DMS53 (cell line): ENCODE results near the gene ZNF267.
A peak's percentile ranks its signal among the peaks of the same experiment; 100 is the strongest.
"Not testable (repeated sequence)": the region's sequence is repeated elsewhere in the genome, so short reads cannot be mapped to it uniquely, and the experiment has no call there.

Source experiments
- DNase-seq: peaks from one replicate; lab custom pipeline; 2025; lab: John Stamatoyannopoulos, UW

ZNF267 gene

GRCh38 chr16:31879937-31880321 lies 6.3 kb downstream of the ZNF267 start:
- DNase-seq = no peak

DNA sequence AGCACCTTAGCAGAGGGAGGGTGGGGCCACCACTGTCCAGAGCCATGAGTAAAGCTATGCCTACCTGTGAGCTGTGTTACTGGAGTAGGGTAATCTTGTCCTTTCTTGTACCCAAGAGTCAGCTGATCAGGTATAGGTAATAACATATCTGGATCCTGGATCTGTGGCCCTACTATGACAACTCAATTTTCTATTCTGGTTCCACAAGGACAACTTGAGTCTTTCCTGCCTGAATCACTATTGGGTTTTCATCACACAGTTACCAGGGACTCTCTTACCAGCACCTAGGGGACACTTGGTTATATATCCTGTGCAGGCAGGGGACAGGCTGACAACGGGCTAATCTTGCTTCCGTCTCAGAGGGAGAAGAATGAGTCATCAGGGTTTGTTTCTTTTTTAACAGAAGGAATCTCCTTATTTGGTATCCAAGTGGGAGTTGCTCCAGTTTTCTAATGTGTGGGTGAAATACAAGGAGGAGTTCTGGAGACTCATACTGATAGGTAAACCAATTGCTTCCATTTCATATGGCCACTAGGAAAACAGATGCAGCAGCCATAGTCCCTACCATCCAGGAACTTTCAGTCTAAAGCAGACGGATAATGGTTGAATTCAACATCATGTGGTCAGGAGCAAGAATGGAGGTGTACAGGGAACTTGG lies 6.8 kb downstream of the ZNF267 start:
- peak; percentile 25 for DNase-seq

GRCh38 chr16:31886227-31886626 lies 12.6 kb downstream of the ZNF267 start:
- no peak for DNase-seq

- DNase-seq = no peak
These were observed 15.1 kb downstream of the ZNF267 start for GRCh38 chr16:31888735-31889134.

GRCh38 chr16:31892111-31892510 lies 18.5 kb downstream of the ZNF267 start:
- DNase-seq = not testable (repeated sequence)

DNA sequence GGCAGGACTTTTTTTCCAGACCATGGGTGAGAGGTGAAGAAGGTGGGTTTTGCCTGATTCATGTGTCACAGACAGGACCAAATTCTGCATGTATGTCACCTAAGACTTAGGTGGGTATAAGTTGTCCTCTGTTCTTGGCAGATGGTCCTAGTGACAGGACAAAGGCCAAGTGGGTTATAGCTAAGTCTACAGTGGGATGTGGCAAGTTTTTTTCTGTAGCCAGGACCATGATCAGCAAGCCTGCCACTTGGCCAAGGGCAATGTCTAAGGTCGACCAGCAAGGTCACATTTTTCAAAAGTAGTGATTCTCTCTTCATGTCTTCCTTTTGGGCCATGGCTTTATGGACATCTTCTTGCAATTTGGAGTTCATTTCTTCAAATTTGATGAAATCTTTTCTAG lies 20.2 kb downstream of the ZNF267 start:
- DNase-seq = no peak

DNA sequence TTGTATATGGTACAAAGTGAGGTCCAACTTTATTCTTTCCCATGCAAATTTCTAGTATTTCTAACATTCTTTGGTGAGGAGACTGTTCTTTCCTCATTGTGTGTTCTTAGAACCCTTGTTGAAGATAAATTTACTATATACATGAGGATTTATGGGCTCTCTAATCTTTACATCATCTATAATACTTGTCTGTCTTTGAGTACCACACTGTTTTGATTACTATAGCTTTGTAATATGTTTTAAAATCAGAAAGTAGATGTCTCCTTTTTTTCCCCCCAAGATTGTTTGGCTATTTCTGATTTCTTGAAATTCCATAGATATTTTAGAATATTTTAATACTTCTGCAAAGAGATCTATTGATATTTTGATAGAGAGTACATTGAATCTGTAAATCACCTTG lies 23.7 kb downstream of the ZNF267 start:
- DNase-seq = no peak

DNA sequence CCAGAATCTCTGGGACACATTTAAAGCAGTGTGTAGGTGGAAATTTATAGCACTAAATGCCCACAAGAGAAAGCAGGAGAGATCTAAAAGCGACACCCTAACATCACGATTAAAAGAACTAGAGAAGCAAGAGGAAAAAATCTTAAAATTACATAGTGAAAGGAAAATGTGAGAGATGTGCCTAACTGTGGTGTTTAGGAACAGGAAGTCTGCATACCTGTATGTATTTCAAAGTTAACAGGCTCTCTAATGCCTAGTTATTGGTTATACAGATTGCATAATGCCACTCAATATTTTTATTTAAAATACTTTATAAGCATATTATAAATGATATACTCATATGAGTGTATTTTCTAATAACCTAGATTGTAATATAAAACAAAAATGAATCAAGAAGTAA lies 25.9 kb downstream of the ZNF267 start:
- no peak for DNase-seq

- DNase-seq = not testable (repeated sequence)
These were observed 31.0 kb downstream of the ZNF267 start for GRCh38 chr16:31904571-31904970.

DNA sequence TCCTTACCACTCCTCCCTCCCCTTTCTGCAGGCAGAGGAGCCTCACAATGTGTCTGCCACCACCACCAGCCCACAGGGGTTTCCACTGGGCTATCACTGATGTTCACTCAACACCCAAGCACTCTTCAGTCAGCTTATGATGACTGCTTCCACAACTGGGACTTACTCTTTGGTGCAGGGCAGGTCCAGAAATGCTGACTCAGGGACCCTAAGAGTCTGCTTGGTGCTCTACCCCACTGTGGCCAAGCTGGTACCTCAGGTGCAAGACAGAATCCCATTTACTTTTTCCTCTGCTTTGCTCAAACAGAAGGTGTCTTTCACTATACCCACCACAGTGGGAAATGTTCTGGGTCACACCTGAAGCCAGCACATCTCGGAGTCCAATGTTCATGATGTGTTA lies 40.1 kb downstream of the ZNF267 start:
- no peak for DNase-seq

GRCh38 chr16:31916056-31916488 lies 42.5 kb downstream of the ZNF267 start:
- no peak for DNase-seq

DNA sequence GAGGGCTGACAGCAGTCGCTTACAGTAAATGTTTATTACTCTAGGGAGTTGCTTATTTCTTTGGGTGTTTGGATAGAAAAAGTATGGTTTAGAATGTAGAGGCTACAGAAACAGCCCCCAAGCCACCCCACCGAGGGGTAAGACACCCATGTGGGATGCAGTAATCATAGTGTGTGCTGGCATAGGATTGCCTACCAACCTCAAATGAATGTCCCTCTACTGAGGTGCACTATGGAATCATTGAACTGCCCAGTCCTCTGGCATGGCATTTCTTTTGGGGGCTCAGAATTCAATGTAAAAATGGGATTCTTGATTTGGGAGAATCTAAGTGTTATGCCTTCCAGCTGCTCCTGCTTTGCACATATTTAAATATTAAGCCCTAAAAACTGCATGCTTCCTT lies 46.8 kb downstream of the ZNF267 start:
- DNase-seq = no peak

DNA sequence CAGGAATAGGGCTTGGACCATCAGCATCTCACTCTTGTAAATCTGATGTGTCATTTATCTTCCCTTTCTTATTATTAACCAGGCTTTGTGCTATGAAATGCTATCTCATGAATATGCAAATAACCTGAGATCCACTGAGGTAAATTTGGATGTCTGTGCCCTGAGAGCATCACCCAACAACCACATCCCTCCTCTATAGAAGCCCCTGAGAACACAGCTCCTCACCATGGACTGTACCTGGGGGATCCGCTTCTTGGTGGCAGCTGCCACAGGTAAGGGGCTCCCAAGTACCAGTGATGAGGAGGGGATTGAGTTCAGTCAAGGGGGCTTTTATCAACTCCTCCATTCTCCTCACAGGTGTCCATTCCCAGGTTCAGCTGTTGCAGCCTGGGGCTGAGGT lies 78.2 kb downstream of the ZNF267 start:
- DNase-seq = not testable (repeated sequence)

GRCh38 chr16:31952206-31952605 lies 78.6 kb downstream of the ZNF267 start:
- not testable (repeated sequence) for DNase-seq

DNA sequence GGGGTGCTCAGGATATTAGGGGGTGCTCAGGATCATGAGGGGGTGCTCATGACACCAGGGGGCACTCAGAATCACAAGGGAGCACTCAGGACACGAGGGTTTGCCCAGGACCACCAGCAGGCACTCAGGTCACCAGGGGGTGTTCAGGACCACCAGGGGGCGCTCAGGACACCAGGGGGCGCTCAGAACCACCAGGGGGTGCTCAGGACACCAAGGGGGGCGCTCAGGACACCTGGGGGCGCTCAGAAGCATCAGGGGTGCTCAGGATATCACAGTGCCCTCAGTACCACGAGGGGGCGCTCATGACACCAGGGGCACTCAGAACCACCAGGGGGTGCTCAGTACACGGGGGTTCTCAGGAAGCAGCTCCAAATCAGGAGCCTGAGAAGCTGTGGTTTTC lies 82.6 kb downstream of the ZNF267 start:
- not testable (repeated sequence) for DNase-seq

DNA sequence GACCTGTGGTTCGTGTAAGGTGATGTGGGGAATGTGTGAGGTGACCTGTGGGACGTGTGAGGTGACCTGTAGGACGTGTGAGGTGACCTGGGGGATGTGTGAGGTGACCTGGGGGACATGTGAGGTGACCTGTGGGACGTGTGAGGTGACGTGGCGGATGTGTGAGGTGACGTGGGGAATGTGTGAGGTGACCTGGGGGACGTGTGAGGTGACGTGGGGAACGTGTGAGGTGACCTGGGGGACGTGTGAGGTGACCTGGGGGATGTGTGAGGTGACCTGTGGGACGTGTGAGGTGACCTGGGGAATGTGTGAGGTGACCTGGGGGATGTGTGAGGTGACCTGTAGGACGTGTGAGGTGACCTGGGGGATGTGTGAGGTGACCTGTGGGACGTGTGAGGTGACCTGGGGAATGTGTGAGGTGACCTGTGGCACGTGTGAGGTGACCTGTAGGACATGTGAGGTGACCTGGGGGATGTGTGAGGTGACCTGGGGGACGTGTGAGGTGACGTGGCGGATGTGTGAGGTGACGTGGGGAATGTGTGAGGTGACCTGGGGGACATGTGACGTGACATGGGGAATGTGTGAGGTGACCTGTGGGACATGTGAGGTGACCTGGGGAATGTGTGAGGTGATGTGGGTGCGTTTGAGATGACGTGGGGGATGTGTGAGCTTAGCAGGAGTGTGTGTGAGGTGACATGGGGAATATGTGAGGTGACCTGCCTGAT lies 86.7 kb downstream of the ZNF267 start:
- DNase-seq = not testable (repeated sequence)
